GM18861 (cell line): ENCODE measurements around the gene TMEM186.
"Not testable (repeated sequence)": the region's sequence is repeated elsewhere in the genome, so short reads cannot be mapped to it uniquely, and the experiment has no call there.

Experiments used
- ATAC-seq: cut with Tn5 transposase; IDR thresholded peaks from one replicate; pipeline ENCODE4 v1.9.1; 2021; ENCODE audit not compliant: unreplicated experiment

The TMEM186 gene, protein sequence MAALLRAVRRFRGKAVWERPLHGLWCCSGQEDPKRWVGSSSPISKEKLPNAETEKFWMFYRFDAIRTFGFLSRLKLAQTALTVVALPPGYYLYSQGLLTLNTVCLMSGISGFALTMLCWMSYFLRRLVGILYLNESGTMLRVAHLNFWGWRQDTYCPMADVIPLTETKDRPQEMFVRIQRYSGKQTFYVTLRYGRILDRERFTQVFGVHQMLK

GRCh38 chr16:8797364-8798173 lies at the start of gene TMEM186, which contains the start of gene PMM2:
TMEM186 (minus strand) TSS chr16:8797639; CDS start chr16:8797614, 25 bp downstream.
PMM2 (plus strand) TSS chr16:8797839; CDS start chr16:8797883, 44 bp downstream.
- peak; percentile 89 for ATAC-seq

GRCh38 chr16:8847145-8847544 lies 49.7 kb upstream of the TMEM186 start:
- ATAC-seq = no peak

DNA sequence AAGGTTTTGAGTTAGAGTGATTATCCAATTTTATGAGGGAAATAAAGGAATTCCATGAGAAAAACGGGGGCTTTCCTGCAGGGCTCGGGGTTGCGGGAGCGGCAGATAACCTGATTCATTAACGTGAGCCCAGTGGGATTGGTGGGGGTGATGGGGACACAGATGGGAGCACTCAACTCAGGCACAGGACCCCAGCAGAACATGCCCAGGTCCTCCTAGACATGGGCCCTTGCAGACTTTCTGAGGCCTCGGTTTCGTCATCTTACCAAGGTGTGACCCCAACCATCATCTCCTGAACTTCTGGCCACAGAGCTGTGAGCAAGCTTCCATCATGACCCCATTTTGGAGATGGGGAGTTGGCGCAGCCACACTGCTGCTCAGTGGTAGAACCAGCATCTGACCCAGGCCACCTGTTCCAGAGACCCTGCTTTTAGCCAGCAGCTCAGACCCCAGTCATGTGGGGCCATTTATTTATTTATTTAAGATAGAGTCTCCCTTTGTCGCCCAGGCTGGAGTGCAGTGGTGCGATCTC lies 49.0 kb upstream of the TMEM186 start:
- no peak for ATAC-seq

- no peak for ATAC-seq
These were observed 48.4 kb upstream of the TMEM186 start for GRCh38 chr16:8845699-8846298.

DNA sequence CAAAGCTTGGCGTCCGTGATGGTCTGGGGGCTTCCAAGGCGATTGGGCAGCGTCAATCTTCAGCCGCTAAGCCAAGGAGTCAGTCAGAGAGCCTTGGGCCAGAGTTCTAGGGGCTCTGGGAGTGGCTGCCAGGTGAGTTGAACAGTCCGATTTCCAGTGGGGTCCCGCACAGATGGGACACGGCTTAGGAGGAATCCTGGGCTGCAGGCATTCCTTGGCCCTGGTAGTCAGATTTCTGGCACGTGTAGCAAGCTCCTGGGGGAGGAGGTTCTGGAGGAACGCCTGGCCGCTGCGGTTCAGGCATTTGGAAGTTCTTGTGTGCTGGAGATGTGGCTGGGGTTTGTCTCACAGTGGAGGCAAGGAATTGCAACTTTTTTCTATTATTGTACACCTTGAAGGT lies 45.9 kb upstream of the TMEM186 start:
- not testable (repeated sequence) for ATAC-seq

GRCh38 chr16:8842016-8842415 lies 44.6 kb upstream of the TMEM186 start:
- not testable (repeated sequence) for ATAC-seq

DNA sequence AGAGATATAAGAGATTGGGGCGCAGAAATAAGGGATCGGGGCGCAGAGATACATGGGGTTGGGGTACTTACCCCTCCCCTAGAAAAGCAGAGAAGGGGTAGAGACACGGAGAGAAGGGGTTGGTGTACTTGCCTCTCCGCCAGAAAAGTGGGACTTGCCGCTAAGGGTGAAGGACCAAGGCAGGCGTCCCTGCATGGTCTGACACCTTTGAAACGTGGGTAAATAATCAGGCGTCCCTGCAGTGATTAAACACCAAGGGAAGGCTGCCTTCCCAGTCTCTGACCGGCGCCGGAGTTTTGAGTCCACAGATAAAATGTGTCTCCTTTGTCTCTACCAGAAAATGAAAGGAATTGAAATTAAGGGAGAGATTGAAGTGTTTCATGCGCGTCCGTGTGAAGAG lies 40.2 kb upstream of the TMEM186 start:
- not testable (repeated sequence) for ATAC-seq

DNA sequence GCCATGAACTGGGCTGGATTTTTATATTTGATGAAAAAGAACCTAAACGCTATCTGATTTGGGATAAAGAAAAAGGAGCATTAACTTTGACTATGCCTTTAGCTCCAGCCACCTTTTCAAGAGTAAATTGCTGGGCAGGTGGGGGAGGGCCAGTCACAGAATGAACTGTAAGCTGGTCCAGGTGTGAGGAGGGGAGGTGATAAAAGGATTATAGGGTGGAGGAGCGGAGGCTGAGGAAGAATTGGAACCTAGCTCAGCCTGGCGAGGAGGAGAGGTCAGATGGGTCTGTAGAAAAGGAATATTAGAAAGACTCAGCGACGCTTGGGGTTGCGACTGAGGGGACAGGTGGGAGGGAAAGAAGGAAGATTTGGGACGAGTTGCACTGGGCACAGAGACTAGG lies 39.4 kb upstream of the TMEM186 start:
- ATAC-seq = not testable (repeated sequence)

GRCh38 chr16:8832717-8833105 lies 35.3 kb upstream of the TMEM186 start:
- ATAC-seq = no peak

DNA sequence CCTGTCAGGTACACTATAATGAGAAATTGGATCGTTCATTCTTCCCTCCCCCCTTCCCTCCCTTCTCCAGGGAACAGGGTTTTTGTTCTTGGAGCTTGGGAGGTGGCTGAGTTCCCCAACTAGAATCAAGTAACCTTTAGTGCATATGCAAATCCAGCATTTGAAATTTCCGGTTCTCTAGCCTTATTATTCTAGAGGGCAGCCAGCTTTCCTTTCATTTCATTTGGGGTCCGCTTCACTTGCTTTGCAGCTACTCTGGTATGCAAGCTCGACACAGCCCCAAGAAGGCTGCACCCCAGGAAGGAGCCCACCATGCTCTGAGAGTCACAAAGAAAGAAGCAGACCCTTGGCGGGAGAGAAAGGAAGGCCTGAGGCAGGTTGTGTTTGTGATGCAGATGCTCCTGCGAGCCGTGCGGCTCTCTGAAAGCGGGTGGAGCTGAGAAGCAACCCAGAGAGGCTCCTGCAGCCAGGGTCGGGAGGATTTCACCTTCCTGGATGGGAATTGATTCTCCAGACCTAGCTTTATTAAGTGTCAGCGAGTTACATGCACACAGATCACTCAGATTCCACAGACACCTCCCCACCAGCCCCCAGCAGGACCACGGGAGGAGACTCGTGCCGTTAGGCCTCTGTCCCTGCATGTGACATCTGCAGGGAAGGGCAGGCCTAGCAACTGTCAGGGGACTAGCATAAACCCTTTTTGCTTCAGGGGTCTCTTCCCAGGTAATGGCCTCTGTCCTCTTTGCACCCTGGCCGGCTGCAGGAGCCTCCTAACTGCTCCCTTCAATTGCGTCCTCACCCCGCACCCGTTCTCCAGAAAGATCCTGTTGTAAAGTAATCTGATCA lies 34.7 kb upstream of the TMEM186 start:
- no peak for ATAC-seq

DNA sequence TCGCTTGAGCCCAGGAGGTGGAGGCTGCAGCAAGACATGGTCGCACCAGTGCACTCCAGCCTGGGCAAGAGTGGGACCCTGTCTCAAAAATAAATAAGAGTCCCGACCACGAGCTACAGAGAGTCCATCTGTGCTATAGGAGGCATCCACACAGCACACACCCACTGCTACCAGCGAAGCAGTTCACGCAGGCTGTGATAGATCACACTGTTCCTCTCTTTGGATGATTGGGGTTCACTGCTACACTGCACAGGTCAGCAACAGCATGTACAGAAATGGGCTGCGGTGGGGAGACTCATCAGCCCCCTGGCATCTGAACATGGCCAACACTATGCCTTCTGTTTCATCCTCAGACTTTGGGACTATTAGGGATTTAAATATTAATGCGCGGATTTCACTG lies 34.0 kb upstream of the TMEM186 start:
- ATAC-seq = no peak

- ATAC-seq = no peak
These were observed 31.2 kb upstream of the TMEM186 start for GRCh38 chr16:8828541-8829165.

- no peak for ATAC-seq
These were observed 28.9 kb upstream of the TMEM186 start for GRCh38 chr16:8826278-8826879.

GRCh38 chr16:8822403-8822802 lies 25.0 kb upstream of the TMEM186 start:
- ATAC-seq = no peak

DNA sequence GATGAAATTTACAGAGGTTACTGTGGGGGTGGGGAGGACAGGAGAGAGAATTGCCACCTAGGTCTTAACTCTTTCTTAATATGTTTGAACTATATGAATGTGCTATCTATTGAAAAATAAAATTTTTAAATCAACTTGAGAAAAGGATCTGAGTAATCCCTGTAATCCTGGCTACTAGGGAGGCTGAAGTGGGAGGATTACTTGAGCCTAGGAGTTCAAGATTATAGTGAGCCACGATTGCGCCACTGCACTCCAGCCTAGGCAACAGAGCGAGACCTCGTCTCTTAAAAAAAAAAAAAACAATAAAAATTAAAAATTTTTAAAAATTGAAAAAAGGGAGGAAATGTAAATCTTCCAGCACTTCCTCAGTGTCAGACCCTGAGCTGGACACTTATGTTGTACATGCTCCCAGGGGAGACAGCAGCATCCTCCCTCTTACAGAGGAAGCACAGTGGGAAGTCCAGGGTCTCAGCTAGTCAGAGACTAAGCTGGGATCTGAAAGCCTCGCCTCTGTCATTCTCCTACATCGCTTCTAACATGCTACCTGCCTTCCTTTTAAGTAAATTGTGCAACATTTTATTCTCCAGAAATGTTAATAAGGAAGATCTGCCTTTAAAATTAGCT lies 22.1 kb upstream of the TMEM186 start:
- no peak for ATAC-seq

- ATAC-seq = peak; percentile 74
These were observed 21.2 kb upstream of the TMEM186 start for GRCh38 chr16:8818504-8819270.

DNA sequence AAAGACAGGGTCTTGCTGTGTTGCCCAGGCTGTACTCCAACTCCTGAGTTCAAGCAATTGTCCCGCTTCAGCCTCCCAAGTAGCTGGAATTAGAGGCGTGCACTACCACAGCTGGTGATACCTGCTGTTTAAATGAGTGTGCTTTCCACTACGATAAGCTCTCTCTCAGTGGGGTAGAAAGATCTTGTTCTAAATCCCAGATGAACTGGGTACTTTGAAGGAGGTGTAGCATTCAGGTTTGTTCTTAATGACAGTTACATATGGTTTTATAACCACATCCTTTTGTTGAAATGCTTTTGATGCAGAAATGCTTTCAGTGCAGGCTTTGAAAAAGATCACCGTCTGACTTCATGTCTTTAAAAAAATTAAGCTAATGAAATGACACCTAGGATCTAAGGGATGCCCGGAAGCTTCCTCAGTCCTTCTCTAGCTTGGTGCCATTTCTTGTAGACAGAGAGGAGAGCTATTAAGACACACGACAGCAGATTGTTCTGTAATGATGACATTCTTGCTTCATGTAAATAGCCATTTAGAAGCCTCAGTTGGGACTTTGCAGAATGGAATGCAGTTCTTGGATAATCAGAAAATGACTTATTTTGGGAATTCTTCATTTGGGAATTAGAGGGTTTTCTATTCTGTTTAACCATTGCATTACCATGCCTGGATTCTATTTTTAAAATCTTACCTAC lies 19.7 kb upstream of the TMEM186 start:
- ATAC-seq = no peak
